GM13977 (cell line): ENCODE measurements around the gene SPATA32.

ENCODE experiments used
- DNase-seq: peaks from one replicate; pipeline ENCODE4 v3.0.0; 2012; ENCODE audit warnings: low spot score
- CTCF ChIP-seq: IDR thresholded peaks from 2 replicates; pipeline ENCODE4 v1.5.1; 2012; ENCODE audit warnings: mild to moderate bottlenecking, control low read depth; ENCODE audit not compliant: insufficient read depth; ENCODE audit errors: extremely low read depth, missing control alignments
- in situ Hi-C: fragments of 300-500 bp; cut with MboI; formaldehyde crosslinking; loops from one replicate; pipeline ENCODE4 v1.12.0; 2022; ENCODE audit warnings: low sequenced_read_pairs, low pct_unique_long_range_greater_than_20kb, mixed read lengths, inconsistent platforms; ENCODE audit not compliant: unreplicated experiment

Gene SPATA32

DNA sequence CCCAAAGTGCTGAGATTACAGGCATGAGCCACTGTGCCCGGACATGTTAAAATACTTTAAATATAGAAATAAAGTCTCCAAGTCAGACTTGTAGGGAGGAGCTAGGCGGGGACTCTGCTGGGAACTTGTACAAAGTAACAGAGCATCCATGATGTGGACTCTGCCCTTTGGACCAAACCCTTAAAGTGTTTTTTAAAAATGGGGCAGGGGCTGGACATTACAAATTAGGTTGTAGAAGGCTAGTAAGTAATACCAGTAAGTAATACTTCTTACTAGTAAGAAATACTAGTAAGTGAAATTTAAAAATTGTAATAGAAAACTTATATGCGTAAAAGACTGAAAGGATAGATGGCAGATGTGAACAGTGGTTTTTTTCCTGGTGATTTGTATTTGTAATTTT lies 9.7 kb upstream of the SPATA32 start:
- in situ Hi-C loops, result no loop called here
- no peak for DNase-seq
- TF ChIP-seq CTCF, result no peak

DNA sequence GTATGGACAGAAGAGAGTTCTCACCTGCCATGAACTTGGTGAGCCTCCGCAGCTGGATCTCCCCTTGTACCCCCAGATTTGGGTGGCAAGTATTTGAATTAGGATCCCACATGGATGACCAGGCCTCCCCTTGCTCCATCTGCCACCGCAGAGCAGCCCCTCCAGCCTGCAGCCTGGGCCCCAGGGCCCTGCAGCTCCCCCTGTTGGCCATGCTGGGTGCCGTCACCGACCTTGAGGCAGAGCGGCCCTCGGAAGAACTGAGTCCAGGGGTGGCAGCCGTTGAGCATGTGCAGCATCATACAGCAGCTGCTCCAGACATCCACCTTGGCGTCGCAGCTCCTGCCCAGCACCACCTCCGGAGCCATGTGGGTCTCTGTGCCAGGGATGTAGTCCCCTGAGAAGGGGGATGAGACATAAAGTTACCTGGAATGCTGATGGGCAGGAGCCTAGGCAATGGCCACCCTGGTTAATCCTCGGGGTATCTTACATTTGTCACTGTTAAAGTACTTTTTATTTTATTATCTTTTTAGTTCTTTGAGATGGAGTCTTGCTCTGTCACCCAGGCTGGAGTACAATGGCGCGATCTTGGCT lies 9.0 kb upstream of the SPATA32 start:
- DNase-seq, result no peak
- in situ Hi-C loops, result no loop called here
- peak; percentile 67 for TF ChIP-seq CTCF

- no peak for DNase-seq
- in situ Hi-C loops, result no loop called here
- no peak for TF ChIP-seq CTCF
Measured at GRCh38 chr17:45269912-45270311, 8.0 kb upstream of the SPATA32 start.

- TF ChIP-seq CTCF, result no peak
- no peak for DNase-seq
- in situ Hi-C loops, result no loop called here
Measured at GRCh38 chr17:45267436-45268055, 5.7 kb upstream of the SPATA32 start.

DNA sequence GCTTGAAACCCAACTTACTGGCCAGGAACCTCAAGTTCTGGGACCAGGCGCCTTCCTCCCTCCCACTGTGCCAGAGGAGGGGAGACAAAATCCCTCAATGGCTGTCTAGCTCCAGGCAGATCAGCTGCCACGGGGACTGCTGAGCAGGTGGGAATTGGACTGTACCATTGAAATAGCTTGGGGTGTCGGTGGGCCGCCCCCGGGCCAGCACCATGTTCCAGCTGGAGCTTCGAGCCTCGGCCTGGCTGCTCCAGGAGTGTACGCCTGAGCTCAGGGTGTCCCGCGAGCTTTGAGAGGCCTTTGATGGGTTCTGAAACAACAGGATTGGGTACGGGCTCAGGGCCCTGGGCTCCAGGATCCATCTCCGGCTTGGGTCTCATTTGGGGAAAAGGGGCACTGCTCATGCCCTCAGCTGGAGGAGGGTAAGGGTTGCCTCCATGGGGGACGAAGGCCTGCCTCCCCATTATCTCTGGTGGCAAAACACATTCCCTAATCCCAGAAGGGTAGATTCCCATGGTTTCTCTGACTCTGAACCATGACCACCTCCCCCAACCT lies 4.6 kb upstream of the SPATA32 start:
- TF ChIP-seq CTCF, result no peak
- DNase-seq, result no peak
- in situ Hi-C loops, result no loop called here

DNA sequence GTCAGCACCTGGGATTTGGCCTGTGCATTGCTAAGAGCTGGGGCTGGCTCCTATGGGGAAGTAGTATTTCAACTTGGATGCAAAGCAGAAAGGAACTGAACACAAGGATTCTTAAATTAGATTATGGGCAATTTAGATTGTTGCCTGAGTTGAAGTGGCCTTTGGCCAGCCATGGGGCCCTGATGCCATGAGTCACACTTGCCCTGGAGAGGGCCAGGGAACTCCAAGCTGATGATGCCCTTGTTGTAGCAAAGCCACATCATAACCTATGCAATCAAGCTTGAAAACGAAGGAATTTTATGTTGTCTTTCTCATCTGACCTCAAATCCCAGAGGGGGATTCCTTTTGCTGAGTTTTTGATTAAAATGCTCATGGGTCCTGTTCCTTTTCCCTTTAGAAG lies 3.9 kb upstream of the SPATA32 start:
- no peak for DNase-seq
- in situ Hi-C loops, result no loop called here
- TF ChIP-seq CTCF, result no peak
